Measurements from ENCODE around the gene KCTD16. TPM values are rescaled to one million over a fixed set of nuclear protein-coding genes. Genes with fewer than 3 reads are reported as not detected.

Gene KCTD16
- total and polyA plus RNA-seq, 10 donors: under 0.01 to 0.24 (median 0.17) TPM

- Histone ChIP-seq H3K36me3 (no peaks in the 10 kb centered on the region), H3K27ac (no peak overlapping the region), H3K9me3 (peaks cover 0 to 5% (median 0%) of the 10 kb centered on the region in 8 donors), H3K27me3 (replicated peaks in 1 of 7) (no peaks in the 10 kb centered on the region), H3K4me1 (no peaks in the 10 kb centered on the region), H3K4me3 (no peak overlapping the region)
- WGBS, 5 donors: 65 to 79% (median 70%) methylated on average over 1 of the region's 1 CpG
- no peak for DNase-seq
- TF ChIP-seq POLR2A (IDR thresholded peaks at IDR 0.05) (no peak), POLR2AphosphoS5 (IDR thresholded peaks at IDR 0.05) (no peak)
- TF ChIP-seq, protein P1, sequence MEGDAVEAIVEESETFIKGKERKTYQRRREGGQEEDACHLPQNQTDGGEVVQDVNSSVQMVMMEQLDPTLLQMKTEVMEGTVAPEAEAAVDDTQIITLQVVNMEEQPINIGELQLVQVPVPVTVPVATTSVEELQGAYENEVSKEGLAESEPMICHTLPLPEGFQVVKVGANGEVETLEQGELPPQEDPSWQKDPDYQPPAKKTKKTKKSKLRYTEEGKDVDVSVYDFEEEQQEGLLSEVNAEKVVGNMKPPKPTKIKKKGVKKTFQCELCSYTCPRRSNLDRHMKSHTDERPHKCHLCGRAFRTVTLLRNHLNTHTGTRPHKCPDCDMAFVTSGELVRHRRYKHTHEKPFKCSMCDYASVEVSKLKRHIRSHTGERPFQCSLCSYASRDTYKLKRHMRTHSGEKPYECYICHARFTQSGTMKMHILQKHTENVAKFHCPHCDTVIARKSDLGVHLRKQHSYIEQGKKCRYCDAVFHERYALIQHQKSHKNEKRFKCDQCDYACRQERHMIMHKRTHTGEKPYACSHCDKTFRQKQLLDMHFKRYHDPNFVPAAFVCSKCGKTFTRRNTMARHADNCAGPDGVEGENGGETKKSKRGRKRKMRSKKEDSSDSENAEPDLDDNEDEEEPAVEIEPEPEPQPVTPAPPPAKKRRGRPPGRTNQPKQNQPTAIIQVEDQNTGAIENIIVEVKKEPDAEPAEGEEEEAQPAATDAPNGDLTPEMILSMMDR (IDR thresholded peaks at IDR 0.05 in 8 of 11, conservative IDR thresholded peaks at IDR 0.05 in 3 of 11): no peak
- intact Hi-C loops (cut with DNase I; ENCODE audit: low total_unique reads): no loop called here
Measured at GRCh38 chr5:144356489-144356888, 185.8 kb downstream of the KCTD16 start.

GRCh38 chr5:144361406-144361805 lies 190.7 kb downstream of the KCTD16 start:
- no peak overlapping the region for H3K4me3 ChIP-seq
- no peaks in the 10 kb centered on the region for H3K36me3 ChIP-seq
- DNase-seq: no peak
- 70 to 79% (median 74%) methylated on average over 2 of the region's 2 CpGs for WGBS, 5 donors
- no peaks in the 10 kb centered on the region for H3K27me3 ChIP-seq (replicated peaks in 1 of 7)
- peaks cover 0 to 5% (median 0%) of the 10 kb centered on the region in 8 donors for H3K9me3 ChIP-seq
- no peaks in the 10 kb centered on the region for H3K4me1 ChIP-seq
- intact Hi-C loops (cut with DNase I; ENCODE audit: low total_unique reads): no loop called here
- no peak for TF ChIP-seq POLR2AphosphoS5 (IDR thresholded peaks at IDR 0.05)
- TF ChIP-seq, protein P1 (IDR thresholded peaks at IDR 0.05 in 8 of 11, conservative IDR thresholded peaks at IDR 0.05 in 3 of 11): no peak
- H3K27ac ChIP-seq: no peak overlapping the region

GRCh38 chr5:144365885-144366284 lies 195.2 kb downstream of the KCTD16 start:
- TF ChIP-seq, protein P1 (IDR thresholded peaks at IDR 0.05 in 8 of 11, conservative IDR thresholded peaks at IDR 0.05 in 3 of 11): no peak
- TF ChIP-seq POLR2AphosphoS5 (IDR thresholded peaks at IDR 0.05) (no peak), POLR2A (IDR thresholded peaks at IDR 0.05) (no peak)
- intact Hi-C loops (cut with DNase I; ENCODE audit: low total_unique reads): no loop called here
- Histone ChIP-seq H3K27me3 (replicated peaks in 1 of 7) (no peaks in the 10 kb centered on the region), H3K9me3 (no peaks in the 10 kb centered on the region), H3K4me1 (no peaks in the 10 kb centered on the region), H3K36me3 (no peaks in the 10 kb centered on the region), H3K27ac (no peak overlapping the region), H3K4me3 (no peak overlapping the region)
- DNase-seq: no peak

GRCh38 chr5:144367991-144368390 lies 197.3 kb downstream of the KCTD16 start:
- H3K4me3 ChIP-seq: no peak overlapping the region
- no peak for TF ChIP-seq POLR2AphosphoS5 (IDR thresholded peaks at IDR 0.05)
- TF ChIP-seq POLR2A (IDR thresholded peaks at IDR 0.05): no peak
- TF ChIP-seq, protein P1 (IDR thresholded peaks at IDR 0.05 in 8 of 11, conservative IDR thresholded peaks at IDR 0.05 in 3 of 11): no peak
- H3K27ac ChIP-seq: no peak overlapping the region
- no peaks in the 10 kb centered on the region for H3K36me3 ChIP-seq
- WGBS, 5 donors: 77 to 94% (median 86%) methylated on average over 3 of the region's 3 CpGs
- no peaks in the 10 kb centered on the region for H3K4me1 ChIP-seq
- no peak for DNase-seq
- intact Hi-C loops (cut with DNase I; ENCODE audit: low total_unique reads): no loop called here
- H3K27me3 ChIP-seq (replicated peaks in 1 of 7): no peaks in the 10 kb centered on the region
- H3K9me3 ChIP-seq: no peaks in the 10 kb centered on the region
